Kidney epithelial cell (primary cell): ENCODE results near the gene ZNF619. TPM values are rescaled to one million over a fixed set of nuclear protein-coding genes. Genes with fewer than 3 reads are reported as not detected.
A peak's percentile ranks its signal among the peaks of the same experiment; 100 is the strongest.
"Not testable (repeated sequence)": the region's sequence is repeated elsewhere in the genome, so short reads cannot be mapped to it uniquely, and the experiment has no call there.

ENCODE experiments used
- DNase-seq: peaks from one replicate; pipeline ENCODE4 v3.0.0-alpha.2; 2010; ENCODE audit warnings: low read depth
- H3K27me3 ChIP-seq: 2 replicates; pipeline ENCODE4 v1.6.0; 2011; ENCODE audit warnings: low read length; ENCODE audit not compliant: control insufficient read depth, insufficient read depth
- H3K36me3 ChIP-seq: 2 replicates; pipeline ENCODE4 v1.5.1; 2011; ENCODE audit warnings: low read length; ENCODE audit not compliant: control insufficient read depth, insufficient read depth
- H3K4me3 ChIP-seq: 2 replicates; pipeline ENCODE4 v1.5.1; 2011; ENCODE audit warnings: low read depth, mild to moderate bottlenecking, control low read depth, low read length
- total RNA-seq: library from RNA; depleted of rRNA; stranded (reverse); fragments of >200 nt; gene quantifications from 2 replicates; pipeline ENCODE4 v1.2.3, GENCODE V29; 2015
- TF ChIP-seq, protein P1 (sequence below): IDR thresholded peaks from 2 replicates; pipeline ENCODE4 v1.5.1; 2011; ENCODE audit warnings: mild to moderate bottlenecking, moderate library complexity, low read length, control low read depth, inconsistent platforms; ENCODE audit not compliant: insufficient read depth, poor library complexity, severe bottlenecking

Gene ZNF619
- total RNA-seq, 1 donor from 2014 or later = 4.3 TPM

DNA sequence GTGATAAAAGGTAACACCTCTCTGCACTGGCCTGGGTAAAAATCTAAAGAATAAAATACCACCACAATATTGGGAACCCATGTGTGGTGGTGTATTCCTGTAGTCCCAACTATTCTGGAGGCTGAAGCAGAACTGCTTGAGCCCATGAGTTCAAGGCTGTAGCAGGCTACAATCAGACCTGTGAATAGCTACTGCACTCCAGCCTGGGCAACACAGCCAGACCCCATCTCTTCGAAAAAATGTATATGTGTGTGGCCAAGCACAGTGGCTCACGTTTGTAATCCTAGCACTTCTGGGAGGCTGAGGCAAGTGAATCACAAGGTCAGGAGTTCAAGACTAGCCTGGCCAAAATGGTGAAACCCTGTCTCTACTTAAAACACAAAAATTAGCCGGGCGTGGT lies 21.6 kb upstream of the ZNF619 start:
- Histone ChIP-seq H3K36me3 (no peaks in the 10 kb centered on the region), H3K4me3 (no peak overlapping the region), H3K27me3 (no peaks in the 10 kb centered on the region)
- no peak for DNase-seq
- TF ChIP-seq, protein P1, sequence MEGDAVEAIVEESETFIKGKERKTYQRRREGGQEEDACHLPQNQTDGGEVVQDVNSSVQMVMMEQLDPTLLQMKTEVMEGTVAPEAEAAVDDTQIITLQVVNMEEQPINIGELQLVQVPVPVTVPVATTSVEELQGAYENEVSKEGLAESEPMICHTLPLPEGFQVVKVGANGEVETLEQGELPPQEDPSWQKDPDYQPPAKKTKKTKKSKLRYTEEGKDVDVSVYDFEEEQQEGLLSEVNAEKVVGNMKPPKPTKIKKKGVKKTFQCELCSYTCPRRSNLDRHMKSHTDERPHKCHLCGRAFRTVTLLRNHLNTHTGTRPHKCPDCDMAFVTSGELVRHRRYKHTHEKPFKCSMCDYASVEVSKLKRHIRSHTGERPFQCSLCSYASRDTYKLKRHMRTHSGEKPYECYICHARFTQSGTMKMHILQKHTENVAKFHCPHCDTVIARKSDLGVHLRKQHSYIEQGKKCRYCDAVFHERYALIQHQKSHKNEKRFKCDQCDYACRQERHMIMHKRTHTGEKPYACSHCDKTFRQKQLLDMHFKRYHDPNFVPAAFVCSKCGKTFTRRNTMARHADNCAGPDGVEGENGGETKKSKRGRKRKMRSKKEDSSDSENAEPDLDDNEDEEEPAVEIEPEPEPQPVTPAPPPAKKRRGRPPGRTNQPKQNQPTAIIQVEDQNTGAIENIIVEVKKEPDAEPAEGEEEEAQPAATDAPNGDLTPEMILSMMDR = no peak

DNA sequence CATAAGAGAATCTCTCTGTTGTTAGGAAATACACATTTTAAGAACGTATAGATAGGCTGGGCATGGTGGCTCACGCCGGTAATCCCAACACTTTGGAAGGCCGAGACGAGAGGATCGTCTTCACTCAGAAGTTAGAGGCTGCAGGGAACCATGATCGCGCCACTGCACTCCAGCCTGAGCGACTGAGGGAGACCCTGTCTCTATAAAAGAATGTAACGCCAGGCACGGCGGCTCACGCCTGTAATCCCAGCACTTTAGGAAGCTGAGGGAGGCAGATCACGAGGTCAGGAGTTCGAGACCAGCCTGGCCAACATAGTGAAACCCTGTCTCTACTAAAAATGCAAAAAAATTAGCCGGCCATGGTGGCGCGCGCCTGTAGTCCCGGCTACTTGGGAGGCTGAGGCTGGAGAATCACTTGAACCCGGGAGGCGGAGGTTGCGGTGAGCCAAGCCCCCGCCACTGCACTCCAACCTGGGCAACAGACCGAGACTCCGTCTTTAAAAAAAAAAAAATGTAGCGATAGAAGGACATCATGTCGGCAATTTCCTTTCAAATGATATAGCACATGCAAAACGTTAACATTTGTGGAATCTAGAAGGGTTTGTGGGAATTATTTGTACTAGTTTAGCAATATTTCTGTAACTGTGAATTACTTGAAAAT lies 20.5 kb upstream of the ZNF619 start:
- TF ChIP-seq, protein P1 = no peak
- Histone ChIP-seq H3K4me3 (peak overlapping the region; percentile 90), H3K27me3 (no peaks in the 10 kb centered on the region), H3K36me3 (no peaks in the 10 kb centered on the region)
- no peak for DNase-seq

DNA sequence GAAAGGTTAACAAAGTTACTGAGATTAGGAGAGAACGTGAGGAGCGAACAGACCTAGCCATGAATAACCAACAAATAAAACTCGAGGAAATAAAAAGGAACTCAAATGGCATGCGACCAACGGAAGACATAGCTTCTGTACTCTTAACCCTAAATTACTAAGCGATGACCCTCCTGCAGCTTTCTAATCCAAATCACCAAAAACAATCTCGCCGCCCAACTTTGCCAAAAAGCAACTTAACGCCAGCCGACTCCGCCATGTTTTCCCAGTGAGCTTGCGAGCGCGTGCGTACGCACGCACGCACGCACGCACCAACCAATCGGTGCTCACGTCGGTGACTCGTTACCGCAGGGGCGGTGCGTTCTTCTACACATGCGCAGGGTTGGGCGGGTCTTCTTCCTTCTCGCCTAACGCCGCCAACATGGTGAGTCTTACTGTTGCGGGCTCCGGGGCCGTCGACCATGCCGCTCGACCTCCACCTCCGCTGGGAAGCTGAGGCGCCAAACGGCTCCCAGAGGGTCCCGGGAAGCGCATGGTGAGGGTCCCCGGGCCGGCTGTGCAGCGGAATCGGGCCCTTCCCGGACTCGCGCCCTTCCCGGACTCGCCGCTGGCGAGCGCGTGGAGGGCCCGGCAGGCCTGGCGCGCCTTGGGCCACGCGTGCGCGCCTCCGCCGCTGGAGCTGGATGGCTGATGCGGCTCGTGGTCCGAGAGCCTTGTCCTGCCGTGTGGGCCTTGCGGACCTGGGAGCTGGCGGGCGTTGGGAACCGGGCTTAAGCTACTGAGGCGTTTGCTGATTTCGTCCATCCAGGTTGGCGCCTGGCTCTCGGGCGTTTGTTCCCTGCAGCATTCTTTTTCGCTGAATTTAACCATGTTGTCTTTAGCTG lies 19.7 kb upstream of the ZNF619 start, which contains the start of gene RPL14:
Gene RPL14, plus strand, starts transcription at position 400 of the 884 bp plus-strand sequence. Its CDS starts 133 bp downstream, at position 533.
- TF ChIP-seq, protein P1 = no peak
- DNase-seq = peak; percentile 89
- peak within 1 kb of the TSS; percentile 90 for H3K4me3 ChIP-seq
- H3K36me3 ChIP-seq = no peaks in the 10 kb centered on the region
- no peaks in the 10 kb centered on the region for H3K27me3 ChIP-seq

DNA sequence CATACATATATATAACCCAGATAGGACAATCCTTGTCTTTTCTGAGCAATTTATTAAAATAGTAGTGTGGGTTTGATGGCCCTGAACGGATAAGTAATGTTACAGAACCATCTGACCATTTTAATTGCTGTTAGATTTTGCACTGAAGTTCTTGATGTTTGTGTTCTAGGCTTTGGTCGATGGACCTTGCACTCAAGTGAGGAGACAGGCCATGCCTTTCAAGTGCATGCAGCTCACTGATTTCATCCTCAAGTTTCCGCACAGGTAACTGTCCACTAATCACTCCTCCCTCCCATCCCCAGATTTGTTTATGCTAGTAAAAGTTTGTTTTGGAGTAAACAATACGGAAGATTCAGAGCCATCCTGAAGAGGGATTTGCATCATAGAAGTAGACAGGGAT lies 18.4 kb upstream of the ZNF619 start:
- no peak for DNase-seq
- Histone ChIP-seq H3K27me3 (no peaks in the 10 kb centered on the region), H3K4me3 (peak overlapping the region; percentile 90), H3K36me3 (peaks cover under 1% of the 10 kb centered on the region)
- TF ChIP-seq, protein P1 = no peak

DNA sequence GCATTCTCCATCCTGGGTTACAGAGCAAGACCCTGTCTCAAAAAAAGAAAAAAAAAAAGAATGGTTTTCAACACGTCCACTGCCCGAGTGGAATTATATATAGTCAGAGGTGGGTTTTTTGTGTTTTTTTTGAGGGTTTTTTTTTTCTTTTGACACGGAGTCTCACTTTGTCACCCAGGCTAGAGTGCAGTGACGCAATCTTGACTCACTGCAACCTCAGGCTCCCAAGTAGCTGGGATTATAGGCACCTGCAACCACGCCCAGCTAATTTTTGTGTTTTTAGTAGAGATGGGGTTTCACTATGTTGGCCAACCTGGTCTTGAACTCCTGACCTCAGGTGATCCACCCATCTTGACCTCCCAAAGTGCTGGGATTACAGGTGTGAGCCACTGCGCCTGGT lies 16.4 kb upstream of the ZNF619 start:
- H3K27me3 ChIP-seq, H3K4me3 ChIP-seq, H3K36me3 ChIP-seq, DNase-seq: not testable (repeated sequence)

DNA sequence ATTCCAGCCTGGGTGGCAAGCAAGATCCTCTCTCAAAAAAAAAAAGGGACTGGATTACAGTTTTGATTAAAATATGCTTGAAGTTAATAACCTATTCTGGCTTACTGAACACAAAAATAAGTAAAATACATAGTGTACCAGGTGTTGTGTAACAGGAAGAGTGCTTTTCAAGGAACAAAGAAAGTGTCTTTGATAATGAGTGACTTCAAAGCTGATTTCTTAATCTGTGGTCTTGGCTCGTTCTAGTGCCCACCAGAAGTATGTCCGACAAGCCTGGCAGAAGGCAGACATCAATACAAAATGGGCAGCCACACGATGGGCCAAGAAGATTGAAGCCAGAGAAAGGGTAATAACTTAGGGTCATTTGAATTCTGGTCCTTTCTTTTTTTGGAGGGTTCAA lies 15.8 kb upstream of the ZNF619 start:
- Histone ChIP-seq H3K4me3 (no peak overlapping the region), H3K27me3 (no peaks in the 10 kb centered on the region), H3K36me3 (peaks cover 1% of the 10 kb centered on the region)
- TF ChIP-seq, protein P1 = no peak
- no peak for DNase-seq

DNA sequence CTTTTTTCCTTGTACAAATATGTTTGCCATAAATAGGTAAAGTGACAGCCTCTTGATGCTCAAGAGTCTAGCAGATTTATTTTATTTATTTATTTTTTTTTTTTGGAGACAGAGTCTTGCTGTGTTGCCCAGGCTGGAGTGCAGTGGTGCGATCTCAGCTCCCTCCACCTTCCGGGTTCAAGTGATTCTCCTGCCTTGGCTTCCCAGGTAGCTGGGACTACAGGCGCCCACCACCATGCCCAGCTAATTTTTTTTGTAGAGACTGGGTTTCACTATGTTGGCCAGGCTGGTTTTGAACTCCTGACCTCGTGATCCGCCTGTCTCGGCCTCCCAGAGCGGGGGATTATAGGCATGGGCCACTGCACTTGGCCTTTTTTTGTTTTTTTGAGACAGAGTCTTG lies 14.1 kb upstream of the ZNF619 start:
- H3K36me3 ChIP-seq, H3K27me3 ChIP-seq, H3K4me3 ChIP-seq, DNase-seq: not testable (repeated sequence)
